HCT116 (cell line): ENCODE measurements around the gene TM6SF1. TPM values are rescaled to one million over a fixed set of nuclear protein-coding genes. Genes with fewer than 3 reads are reported as not detected.
"Not testable (repeated sequence)": the region's sequence is repeated elsewhere in the genome, so short reads cannot be mapped to it uniquely, and the experiment has no call there.

Experiments used
- ATAC-seq: fragments of 200-7000 bp; cut with Tn5 transposase; 2 replicates; pipeline ENCODE4 v1.9.1; 2020; ENCODE audit warnings: mild to moderate bottlenecking, moderate library complexity
- BruUV-seq: library from RNA; stranded (reverse); fragments of 400-500 nt; replicated peaks from 2 replicates; lab custom pipeline; 2021; lab: Mats Ljungman, UMichigan
- CTCF ChIA-PET: fragments of 300-600 bp; sonication (Branson Sonifier 250); formaldehyde crosslinking; loops from one replicate; lab custom pipeline; 2021; ENCODE audit warnings: antibody characterized with exemption; lab: Charles Lee
- POLR2A ChIA-PET: fragments of 300-600, 350-600 bp; sonication (Branson Sonifier 250); formaldehyde crosslinking; loops from one replicate; lab custom pipeline; 2021; ENCODE audit warnings: antibody characterized with exemption; lab: Charles Lee
- RAD21 ChIA-PET, 2 experiments: fragments of 300-600 bp; sonication (Branson Sonifier 250); formaldehyde crosslinking; loops; one replicate each; lab custom pipeline; 2023; ENCODE audit warnings: low total read pairs in 2 of 2; ENCODE audit not compliant: uncharacterized antibody in 2 of 2, unreplicated experiment in 2 of 2, low non-redundant PET in 1 of 2; lab: Charles Lee
- DNase-seq: peaks from one replicate; pipeline ENCODE4 v3.0.0-alpha.2; 2010; ENCODE audit warnings: low read depth, low spot score
- H2AFZ ChIP-seq: fragments of 200-600 bp; shearing (Covaris generic), sonication (generic); 2 replicates; pipeline ENCODE4 v1.6.1; 2017; ENCODE audit warnings: low read depth, mixed run types, mixed read lengths, antibody characterized with exemption, low read length; ENCODE audit not compliant: poor library complexity, severe bottlenecking
- H3K27ac ChIP-seq: 2 replicates; pipeline ENCODE4 v1.5.1; 2012; ENCODE audit warnings: low read depth, low read length
- H3K27me3 ChIP-seq: fragments of 200-600 bp; sonication (generic); 2 replicates; pipeline ENCODE4 v1.6.1; 2016; ENCODE audit warnings: mixed run types, low read length, mixed read lengths; ENCODE audit not compliant: insufficient read depth
- H3K36me3 ChIP-seq, 2 experiments: fragments of 200-500 bp in 1 of 2; fragments of 200-600 bp in 1 of 2; sonication (Bioruptor generic) in 1 of 2; sonication (generic) in 1 of 2; 2 replicates each; pipeline versions ENCODE4 v1.5.1 to v1.6.1; 2014 to 2016; ENCODE audit warnings: low read length in 2 of 2, inconsistent platforms in 1 of 2, mixed read lengths in 1 of 2, mixed run types in 1 of 2; ENCODE audit not compliant: insufficient read depth in 2 of 2, control insufficient read depth in 1 of 2
- H3K4me1 ChIP-seq, 2 experiments: fragments of 200-600 bp in 1 of 2; sonication (generic) in 1 of 2; 2 replicates each; pipeline versions ENCODE4 v1.5.1 to v1.6.1; 2012 to 2017; ENCODE audit warnings: low read length in 2 of 2, inconsistent platforms in 1 of 2, mild to moderate bottlenecking in 1 of 2, mixed read lengths in 1 of 2, mixed run types in 1 of 2, moderate library complexity in 1 of 2; ENCODE audit not compliant: insufficient read depth in 2 of 2, control insufficient read depth in 1 of 2
- H3K4me2 ChIP-seq: fragments of 200-600 bp; sonication (generic); 2 replicates; pipeline ENCODE4 v1.6.1; 2017; ENCODE audit warnings: mixed run types, low read length, mixed read lengths
- H3K4me3 ChIP-seq, 2 experiments: fragments of 200-600 bp in 1 of 2; sonication (generic) in 1 of 2; replicated peaks in 1 of 2; 2 replicates each; pipeline ENCODE4 v1.5.1; 2011 to 2016; ENCODE audit warnings: low read length in 2 of 2, control low read depth in 1 of 2, low read depth in 1 of 2, mild to moderate bottlenecking in 1 of 2, mixed read lengths in 1 of 2, mixed run types in 1 of 2
- H3K79me2 ChIP-seq: fragments of 200-600 bp; sonication (generic); 2 replicates; pipeline ENCODE4 v1.6.1; 2017; ENCODE audit warnings: mild to moderate bottlenecking, mixed run types, low read length, moderate library complexity, mixed read lengths; ENCODE audit not compliant: insufficient read depth
- H3K9ac ChIP-seq: fragments of 200-600 bp; sonication (generic); 2 replicates; pipeline ENCODE4 v1.6.1; 2016; ENCODE audit warnings: low read length, mixed read lengths
- H3K9me2 ChIP-seq: fragments of 200-600 bp; sonication (generic), shearing (Covaris generic); 2 replicates; pipeline ENCODE4 v1.6.1; 2017; ENCODE audit warnings: mixed run types, mild to moderate bottlenecking, moderate library complexity; ENCODE audit not compliant: insufficient read depth
- H3K9me3 ChIP-seq, 2 experiments: fragments of 200-500 bp in 1 of 2; fragments of 200-600 bp in 1 of 2; sonication (Bioruptor generic) in 1 of 2; sonication (generic) in 1 of 2; 2 replicates each; pipeline ENCODE4 v1.6.1; 2014 to 2017; ENCODE audit warnings: low read length in 2 of 2, mixed read lengths in 2 of 2, inconsistent platforms in 1 of 2, low read depth in 1 of 2, mild to moderate bottlenecking in 1 of 2, mixed run types in 1 of 2, moderate library complexity in 1 of 2; ENCODE audit not compliant: control insufficient read depth in 1 of 2, insufficient read depth in 1 of 2
- H4K20me1 ChIP-seq: fragments of 200-600 bp; sonication (generic), shearing (Covaris generic); 2 replicates; pipeline ENCODE4 v1.6.1; 2017; ENCODE audit warnings: mixed run types, mild to moderate bottlenecking, moderate library complexity; ENCODE audit not compliant: insufficient read depth
- ATF3 ChIP-seq: IDR thresholded peaks from 2 replicates; pipeline ENCODE4 v1.6.1; 2012
- CBX3 ChIP-seq: IDR thresholded peaks from 2 replicates; pipeline ENCODE4 v1.6.1; 2012; ENCODE audit warnings: low read depth
- EGR1 ChIP-seq: IDR thresholded peaks from 2 replicates; pipeline ENCODE4 v1.6.1; 2012; ENCODE audit warnings: low read depth
- EZH2 ChIP-seq: fragments of 200-600 bp; sonication (generic); IDR thresholded peaks from 2 replicates; pipeline ENCODE4 v1.6.1; 2017; ENCODE audit warnings: antibody characterized with exemption, mixed run types
- FOSL1 ChIP-seq: IDR thresholded peaks from 2 replicates; pipeline ENCODE4 v1.6.1; 2012; ENCODE audit warnings: low read depth
- TCF7L2 ChIP-seq: IDR thresholded peaks from 2 replicates; pipeline ENCODE4 v1.7.0; 2011; ENCODE audit warnings: borderline replicate concordance, inconsistent platforms; ENCODE audit not compliant: insufficient read depth, insufficient read length; ENCODE audit errors: extremely low read depth
- ZFX ChIP-seq: fragments of 450-650 bp; IDR thresholded peaks from 2 replicates; pipeline ENCODE4 v1.6.1; 2017
- intact Hi-C: fragments of 100-400 bp; cut with micrococcal nuclease; formaldehyde crosslinking; loops from 2 replicates; pipeline ENCODE4 v1.10.0; 2022
- total RNA-seq: library from RNA; stranded (reverse); gene quantifications from one replicate; pipeline ENCODE4 v1.2.1, GENCODE V29; 2021; ENCODE audit not compliant: unreplicated experiment

The TM6SF1 gene
- total RNA-seq, 1 experiment from 2014 or later, result not detected

GRCh38 chr15:83090465-83090864, 17.0 kb upstream of the TM6SF1 start:
- no peaks in the 10 kb centered on the region for H3K4me1 ChIP-seq
- no peak overlapping the region for H3K27ac ChIP-seq
- no peaks in the 10 kb centered on the region for H3K79me2 ChIP-seq
- ATAC-seq, result no peak
- no peak overlapping the region for H3K9ac ChIP-seq
- H3K9me2 ChIP-seq, result no peaks in the 10 kb centered on the region
- BruUV-seq, result no TSS peak
- H2AFZ ChIP-seq, result no peak overlapping the region
- H3K9me3 ChIP-seq, result no peaks in the 10 kb centered on the region
- RAD21 ChIA-PET, result no interaction called here
- H4K20me1 ChIP-seq, result no peaks in the 10 kb centered on the region
- intact Hi-C loops, result no loop called here
- CTCF ChIA-PET, result no interaction called here
- H3K36me3 ChIP-seq, result no peaks in the 10 kb centered on the region
- no peak for TF ChIP-seq CBX3
- no peaks in the 10 kb centered on the region for H3K27me3 ChIP-seq
- DNase-seq, result no peak
- H3K4me3 ChIP-seq, result no peak overlapping the region
- no peak overlapping the region for H3K4me2 ChIP-seq
- POLR2A ChIA-PET, result no interaction called here

GRCh38 chr15:83091965-83092308, 15.5 kb upstream of the TM6SF1 start:
- H3K9me2 ChIP-seq, BruUV-seq, ATAC-seq, intact Hi-C loops, H3K27ac ChIP-seq, H2AFZ ChIP-seq, H3K9ac ChIP-seq, CTCF ChIA-PET, RAD21 ChIA-PET, H3K4me2 ChIP-seq, H3K9me3 ChIP-seq, H4K20me1 ChIP-seq, H3K79me2 ChIP-seq, POLR2A ChIA-PET, DNase-seq, H3K36me3 ChIP-seq, H3K4me1 ChIP-seq, H3K27me3 ChIP-seq, H3K4me3 ChIP-seq: not testable (repeated sequence)

- Histone ChIP-seq H3K4me2 (no peak overlapping the region), H3K9ac (no peak overlapping the region), H3K9me2 (no peaks in the 10 kb centered on the region), H3K79me2 (no peaks in the 10 kb centered on the region), H2AFZ (no peak overlapping the region), H3K27ac (no peak overlapping the region), H3K36me3 (no peaks in the 10 kb centered on the region), H3K27me3 (no peaks in the 10 kb centered on the region), H3K4me1 (no peaks in the 10 kb centered on the region), H3K9me3 (no peaks in the 10 kb centered on the region), H3K4me3 (no peak overlapping the region), H4K20me1 (no peaks in the 10 kb centered on the region)
- BruUV-seq, result no TSS peak
- intact Hi-C loops, result no loop called here
- POLR2A ChIA-PET, result no interaction called here
- DNase-seq (no peak), ATAC-seq (no peak)
- TF ChIP-seq EZH2 (no peak), ATF3 (no peak), ZFX (no peak), EGR1 (no peak), TCF7L2 (no peak), FOSL1 (no peak)
- CTCF ChIA-PET, result no interaction called here
- RAD21 ChIA-PET, result no interaction called here
Measured at GRCh38 chr15:83092309-83092976, 15.0 kb upstream of the TM6SF1 start.
